ENCODE measurements around the gene TGDS. TPM values are rescaled to one million over a fixed set of nuclear protein-coding genes. Genes with fewer than 3 reads are reported as not detected.

The TGDS gene
- total RNA-seq, 1 donor from 2014 or later = 12.9 TPM

GRCh38 chr13:94617389-94618000 is 21.5 kb upstream of the TGDS start:
- Mint-ChIP-seq H3K27ac (no peak overlapping the region), H3K4me3 (ENCODE audit: low read depth) (no peak overlapping the region), H3K9me3 (ENCODE audit: low read depth) (no peaks in the 10 kb centered on the region), H3K4me1 (ENCODE audit: low read depth) (no peaks in the 10 kb centered on the region), H3K27me3 (no peaks in the 10 kb centered on the region), H3K36me3 (ENCODE audit: insufficient read depth) (peaks cover 6% of the 10 kb centered on the region)
- TF ChIP-seq CTCF (IDR thresholded peaks at IDR 0.05; ENCODE audit: unreplicated experiment) = peak; percentile 76
- DNase-seq (ENCODE audit: low spot score, unreplicated experiment) = no peak

- Mint-ChIP-seq H3K4me3 (ENCODE audit: low read depth) (no peak overlapping the region), H3K4me1 (ENCODE audit: low read depth) (no peaks in the 10 kb centered on the region), H3K27me3 (no peaks in the 10 kb centered on the region), H3K27ac (no peak overlapping the region), H3K36me3 (ENCODE audit: insufficient read depth) (peaks cover 8% of the 10 kb centered on the region), H3K9me3 (ENCODE audit: low read depth) (no peaks in the 10 kb centered on the region)
- no peak for DNase-seq (ENCODE audit: low spot score, unreplicated experiment)
- TF ChIP-seq CTCF (IDR thresholded peaks at IDR 0.05; ENCODE audit: unreplicated experiment) = no peak
Measured at GRCh38 chr13:94613051-94613450, 17.1 kb upstream of the TGDS start.

- H3K27ac Mint-ChIP-seq = no peak overlapping the region
- DNase-seq (ENCODE audit: low spot score, unreplicated experiment) = no peak
- TF ChIP-seq CTCF (IDR thresholded peaks at IDR 0.05; ENCODE audit: unreplicated experiment) = no peak
- H3K9me3 Mint-ChIP-seq (ENCODE audit: low read depth) = no peaks in the 10 kb centered on the region
- H3K4me1 Mint-ChIP-seq (ENCODE audit: low read depth) = no peaks in the 10 kb centered on the region
- peaks cover 8% of the 10 kb centered on the region for H3K36me3 Mint-ChIP-seq (ENCODE audit: insufficient read depth)
- no peak overlapping the region for H3K4me3 Mint-ChIP-seq (ENCODE audit: low read depth)
- H3K27me3 Mint-ChIP-seq = no peaks in the 10 kb centered on the region
Measured at GRCh38 chr13:94612050-94612449, 16.1 kb upstream of the TGDS start.

GRCh38 chr13:94610475-94610874 is 14.5 kb upstream of the TGDS start:
- no peak overlapping the region for H3K4me3 Mint-ChIP-seq (ENCODE audit: low read depth)
- DNase-seq (ENCODE audit: low spot score, unreplicated experiment) = no peak
- peaks cover 9% of the 10 kb centered on the region for H3K36me3 Mint-ChIP-seq (ENCODE audit: insufficient read depth)
- H3K9me3 Mint-ChIP-seq (ENCODE audit: low read depth) = no peaks in the 10 kb centered on the region
- no peak for TF ChIP-seq CTCF (IDR thresholded peaks at IDR 0.05; ENCODE audit: unreplicated experiment)
- H3K4me1 Mint-ChIP-seq (ENCODE audit: low read depth) = no peaks in the 10 kb centered on the region
- H3K27me3 Mint-ChIP-seq = no peaks in the 10 kb centered on the region
- no peak overlapping the region for H3K27ac Mint-ChIP-seq

GRCh38 chr13:94609196-94609595 is 13.2 kb upstream of the TGDS start:
- peaks cover 9% of the 10 kb centered on the region for H3K36me3 Mint-ChIP-seq (ENCODE audit: insufficient read depth)
- H3K9me3 Mint-ChIP-seq (ENCODE audit: low read depth) = no peaks in the 10 kb centered on the region
- no peak overlapping the region for H3K27ac Mint-ChIP-seq
- TF ChIP-seq CTCF (IDR thresholded peaks at IDR 0.05; ENCODE audit: unreplicated experiment) = no peak
- no peak for DNase-seq (ENCODE audit: low spot score, unreplicated experiment)
- H3K4me3 Mint-ChIP-seq (ENCODE audit: low read depth) = no peak overlapping the region
- no peaks in the 10 kb centered on the region for H3K4me1 Mint-ChIP-seq (ENCODE audit: low read depth)
- no peaks in the 10 kb centered on the region for H3K27me3 Mint-ChIP-seq
